GM23338 (cell line): ENCODE measurements around the gene DAPL1. TPM values are rescaled to one million over a fixed set of nuclear protein-coding genes. Genes with fewer than 3 reads are reported as not detected.

Experiments
- ATAC-seq: fragments of 200-7000 bp; cut with Tn5 transposase; 3 replicates; pipeline ENCODE4 v1.9.1; 2020
- DNase-seq: peaks from one replicate; pipeline ENCODE4 v3.0.0-alpha.2; 2015; ENCODE audit warnings: low spot score
- H2AFZ ChIP-seq: fragments of 200-600 bp; sonication (generic); 2 replicates; pipeline ENCODE4 v1.8.0; 2016; ENCODE audit warnings: antibody characterized with exemption, mild to moderate bottlenecking, moderate library complexity
- H3F3A ChIP-seq: fragments of 200-600 bp; sonication (generic); replicated peaks from 2 replicates; pipeline ENCODE4 v1.8.0; 2017; ENCODE audit warnings: antibody characterized with exemption, mixed run types, low read depth
- H3K27ac ChIP-seq: fragments of 200-600 bp; sonication (generic); 2 replicates; pipeline ENCODE4 v1.6.1; 2016; ENCODE audit warnings: low read depth
- H3K27me3 ChIP-seq: fragments of 200-600 bp; sonication (generic); 2 replicates; pipeline ENCODE4 v1.8.0; 2016; ENCODE audit warnings: mild to moderate bottlenecking, mixed run types, moderate library complexity; ENCODE audit not compliant: insufficient read depth
- H3K36me3 ChIP-seq: fragments of 200-600 bp; sonication (generic); 2 replicates; pipeline ENCODE4 v1.8.0; 2016; ENCODE audit warnings: mild to moderate bottlenecking; ENCODE audit not compliant: insufficient read depth
- H3K4me1 ChIP-seq: fragments of 200-600 bp; sonication (generic); 2 replicates; pipeline ENCODE4 v1.8.0; 2016; ENCODE audit warnings: mild to moderate bottlenecking, moderate library complexity; ENCODE audit not compliant: insufficient read depth
- H3K4me2 ChIP-seq: fragments of 200-600 bp; sonication (generic); 2 replicates; pipeline ENCODE4 v1.7.1; 2017; ENCODE audit warnings: mixed run types
- H3K4me3 ChIP-seq: fragments of 200-600 bp; sonication (generic); 2 replicates; pipeline ENCODE4 v1.6.1; 2016; ENCODE audit warnings: mixed run types
- H3K79me2 ChIP-seq: fragments of 200-600 bp; sonication (generic); replicated peaks from 2 replicates; pipeline ENCODE4 v1.8.0; 2017; ENCODE audit warnings: mild to moderate bottlenecking; ENCODE audit not compliant: insufficient read depth
- H3K9me2 ChIP-seq: fragments of 200-600 bp; sonication (generic); 2 replicates; pipeline ENCODE4 v1.8.0; 2017; ENCODE audit not compliant: insufficient read depth
- H4K20me1 ChIP-seq: fragments of 200-600 bp; sonication (generic); replicated peaks from 2 replicates; pipeline ENCODE4 v1.8.0; 2017; ENCODE audit warnings: mild to moderate bottlenecking; ENCODE audit not compliant: insufficient read depth
- H3K27ac Mint-ChIP-seq: 2 replicates; pipeline ENCODE4 v1.8.0; 2020; ENCODE audit warnings: inconsistent platforms, mild to moderate bottlenecking, moderate library complexity, mixed read lengths
- H3K27me3 Mint-ChIP-seq: 3 replicates; pipeline ENCODE4 v1.8.0; 2022; ENCODE audit warnings: low read depth, mild to moderate bottlenecking, moderate library complexity, mixed read lengths, inconsistent platforms; ENCODE audit not compliant: insufficient read depth, poor library complexity
- H3K36me3 Mint-ChIP-seq: 3 replicates; pipeline ENCODE4 v1.8.0; 2021; ENCODE audit warnings: low read depth, mild to moderate bottlenecking, inconsistent platforms, moderate library complexity, mixed read lengths
- H3K4me1 Mint-ChIP-seq: 3 replicates; pipeline ENCODE4 v1.8.0; 2020; ENCODE audit warnings: mild to moderate bottlenecking, inconsistent platforms, mixed read lengths
- H3K4me3 Mint-ChIP-seq: 3 replicates; pipeline ENCODE4 v1.8.0; 2021; ENCODE audit warnings: moderate library complexity, mild to moderate bottlenecking, inconsistent platforms, mixed read lengths
- H3K9me3 Mint-ChIP-seq: 3 replicates; pipeline ENCODE4 v1.8.0; 2020; ENCODE audit warnings: moderate library complexity, mild to moderate bottlenecking, inconsistent platforms, mixed read lengths
- CREB1 ChIP-seq: fragments of 250-450 bp; sonication (Bioruptor Pico); IDR thresholded peaks from 2 replicates; pipeline ENCODE4 v1.5.0; 2020; ENCODE audit warnings: low read depth, mild to moderate bottlenecking, moderate library complexity
- EZH2 ChIP-seq: fragments of 200-600 bp; sonication (generic); IDR thresholded peaks from one replicate; pipeline ENCODE4 v1.8.0; 2017; ENCODE audit warnings: antibody characterized with exemption, mild to moderate bottlenecking, low read depth; ENCODE audit not compliant: unreplicated experiment
- EZH2phosphoT487 ChIP-seq: fragments of 200-600 bp; sonication (generic); IDR thresholded peaks from one replicate; pipeline ENCODE4 v1.8.1; 2018; ENCODE audit warnings: antibody characterized with exemption; ENCODE audit not compliant: unreplicated experiment
- JUNB ChIP-seq: IDR thresholded peaks from one replicate; pipeline ENCODE4 v1.6.1; 2016; ENCODE audit warnings: antibody characterized with exemption; ENCODE audit not compliant: unreplicated experiment
- NANOG ChIP-seq: IDR thresholded peaks from 2 replicates; pipeline ENCODE4 v1.6.1; 2016; ENCODE audit warnings: antibody characterized with exemption, borderline replicate concordance
- POLR2AphosphoS5 ChIP-seq: IDR thresholded peaks from 2 replicates; pipeline ENCODE4 v1.6.1; 2016; ENCODE audit warnings: antibody characterized with exemption, low read depth
- STAT1 ChIP-seq: IDR thresholded peaks from one replicate; pipeline ENCODE4 v1.6.1; 2016; ENCODE audit warnings: antibody characterized with exemption; ENCODE audit not compliant: unreplicated experiment
- ZNF331 ChIP-seq: fragments of 250-450 bp; sonication (Bioruptor Pico); IDR thresholded peaks from 2 replicates; pipeline ENCODE4 v1.5.0; 2020; ENCODE audit warnings: low read depth, mild to moderate bottlenecking, moderate library complexity
- polyA plus RNA-seq: library from polyadenylated mRNA; unstranded; fragments of >200 nt; fragmentation: Nextera tagmentation; extraction: Ambion mirVana; gene quantifications from 2 replicates; pipeline ENCODE4 v1.2.1, GENCODE V29; 2016
- total RNA-seq: library from RNA; depleted of rRNA; stranded (reverse); fragments of >200 nt; shearing (Covaris generic); gene quantifications from 2 replicates; pipeline ENCODE4 v1.2.3, GENCODE V29; 2014
- TF ChIP-seq, protein P1 (sequence below): IDR thresholded peaks from one replicate; pipeline ENCODE4 v1.6.1; 2018; ENCODE audit warnings: antibody characterized with exemption; ENCODE audit not compliant: unreplicated experiment
- TF ChIP-seq, protein P2 (sequence below): fragments of 250-450 bp; sonication (Bioruptor Pico); IDR thresholded peaks from 2 replicates; pipeline ENCODE4 v1.5.0; 2020; ENCODE audit warnings: mild to moderate bottlenecking, moderate library complexity
- TF ChIP-seq, protein P3 (sequence below): IDR thresholded peaks from 2 replicates; pipeline ENCODE4 v1.6.1; 2016; ENCODE audit warnings: antibody characterized with exemption

Gene DAPL1
- total and polyA plus RNA-seq, 2 experiments from 2014 or later: not detected

DNA sequence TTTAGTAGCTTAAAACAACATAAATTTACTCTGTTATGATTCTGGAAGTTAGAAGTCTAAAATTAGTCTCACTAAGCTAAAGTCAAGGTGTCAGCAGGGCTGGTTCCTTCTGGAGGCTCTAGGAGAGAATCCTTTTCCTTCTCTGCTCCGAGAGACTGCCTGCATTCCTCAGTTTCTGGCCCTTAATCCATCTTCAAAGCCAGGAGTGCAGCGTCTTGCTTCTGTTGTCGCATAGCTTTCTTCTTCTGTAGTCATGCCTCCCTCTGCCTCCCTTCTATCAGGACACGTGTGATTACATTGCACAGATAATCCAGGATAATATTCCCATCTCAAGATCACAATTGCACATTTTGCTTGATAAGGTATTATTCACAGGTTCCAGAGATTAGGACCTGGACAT lies 35.1 kb downstream of the DAPL1 start (continued):
- TF ChIP-seq, protein P1, sequence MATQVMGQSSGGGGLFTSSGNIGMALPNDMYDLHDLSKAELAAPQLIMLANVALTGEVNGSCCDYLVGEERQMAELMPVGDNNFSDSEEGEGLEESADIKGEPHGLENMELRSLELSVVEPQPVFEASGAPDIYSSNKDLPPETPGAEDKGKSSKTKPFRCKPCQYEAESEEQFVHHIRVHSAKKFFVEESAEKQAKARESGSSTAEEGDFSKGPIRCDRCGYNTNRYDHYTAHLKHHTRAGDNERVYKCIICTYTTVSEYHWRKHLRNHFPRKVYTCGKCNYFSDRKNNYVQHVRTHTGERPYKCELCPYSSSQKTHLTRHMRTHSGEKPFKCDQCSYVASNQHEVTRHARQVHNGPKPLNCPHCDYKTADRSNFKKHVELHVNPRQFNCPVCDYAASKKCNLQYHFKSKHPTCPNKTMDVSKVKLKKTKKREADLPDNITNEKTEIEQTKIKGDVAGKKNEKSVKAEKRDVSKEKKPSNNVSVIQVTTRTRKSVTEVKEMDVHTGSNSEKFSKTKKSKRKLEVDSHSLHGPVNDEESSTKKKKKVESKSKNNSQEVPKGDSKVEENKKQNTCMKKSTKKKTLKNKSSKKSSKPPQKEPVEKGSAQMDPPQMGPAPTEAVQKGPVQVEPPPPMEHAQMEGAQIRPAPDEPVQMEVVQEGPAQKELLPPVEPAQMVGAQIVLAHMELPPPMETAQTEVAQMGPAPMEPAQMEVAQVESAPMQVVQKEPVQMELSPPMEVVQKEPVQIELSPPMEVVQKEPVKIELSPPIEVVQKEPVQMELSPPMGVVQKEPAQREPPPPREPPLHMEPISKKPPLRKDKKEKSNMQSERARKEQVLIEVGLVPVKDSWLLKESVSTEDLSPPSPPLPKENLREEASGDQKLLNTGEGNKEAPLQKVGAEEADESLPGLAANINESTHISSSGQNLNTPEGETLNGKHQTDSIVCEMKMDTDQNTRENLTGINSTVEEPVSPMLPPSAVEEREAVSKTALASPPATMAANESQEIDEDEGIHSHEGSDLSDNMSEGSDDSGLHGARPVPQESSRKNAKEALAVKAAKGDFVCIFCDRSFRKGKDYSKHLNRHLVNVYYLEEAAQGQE: no peak
- no peak for TF ChIP-seq ZNF331 (CRISPR knock-in tag)

DNA sequence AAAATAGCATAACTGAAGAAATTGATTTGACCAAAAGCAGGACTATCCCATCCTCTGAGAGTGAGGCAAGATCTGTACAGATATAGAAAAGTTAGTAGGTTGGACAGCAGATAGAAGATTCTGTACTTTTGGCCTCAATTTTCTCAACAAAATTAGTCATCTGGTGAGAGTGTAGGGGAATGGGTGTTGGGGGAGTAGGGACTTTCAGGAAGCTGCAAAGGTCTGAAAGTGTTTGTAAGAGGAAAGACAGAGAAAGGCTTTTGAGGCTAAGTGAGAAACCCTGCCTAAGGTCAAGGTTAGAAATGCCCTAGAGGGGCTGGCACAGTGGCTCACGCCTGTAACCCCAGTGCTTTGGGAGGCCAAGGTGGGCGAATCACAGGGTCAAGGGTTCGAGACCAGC lies 40.3 kb downstream of the DAPL1 start:
- DNase-seq (no peak), ATAC-seq (no peak)
- Mint-ChIP-seq H3K27me3 (peaks cover 2% of the 10 kb centered on the region), H3K4me3 (no peak overlapping the region), H3K9me3 (no peaks in the 10 kb centered on the region; the same call in 2 of the 3 replicates), H3K27ac (no peak overlapping the region), H3K36me3 (no peaks in the 10 kb centered on the region), H3K4me1 (no peaks in the 10 kb centered on the region)
- H3K27me3 ChIP-seq: no peaks in the 10 kb centered on the region
- H3F3A ChIP-seq: no peaks in the 10 kb centered on the region
- no peaks in the 10 kb centered on the region for H4K20me1 ChIP-seq
- no peaks in the 10 kb centered on the region for H3K4me1 ChIP-seq
- no peak overlapping the region for H3K4me2 ChIP-seq
- H3K27ac ChIP-seq: no peak overlapping the region
- H3K9me2 ChIP-seq: peaks cover 4% of the 10 kb centered on the region; the same call in 1 of the 2 replicates
- H3K36me3 ChIP-seq: no peaks in the 10 kb centered on the region
- no peak overlapping the region for H3K4me3 ChIP-seq
- no peaks in the 10 kb centered on the region for H3K79me2 ChIP-seq
- H2AFZ ChIP-seq: no peak overlapping the region
- TF ChIP-seq POLR2AphosphoS5: no peak
- no peak for TF ChIP-seq EZH2
- no peak for TF ChIP-seq JUNB
- TF ChIP-seq, protein P2, sequence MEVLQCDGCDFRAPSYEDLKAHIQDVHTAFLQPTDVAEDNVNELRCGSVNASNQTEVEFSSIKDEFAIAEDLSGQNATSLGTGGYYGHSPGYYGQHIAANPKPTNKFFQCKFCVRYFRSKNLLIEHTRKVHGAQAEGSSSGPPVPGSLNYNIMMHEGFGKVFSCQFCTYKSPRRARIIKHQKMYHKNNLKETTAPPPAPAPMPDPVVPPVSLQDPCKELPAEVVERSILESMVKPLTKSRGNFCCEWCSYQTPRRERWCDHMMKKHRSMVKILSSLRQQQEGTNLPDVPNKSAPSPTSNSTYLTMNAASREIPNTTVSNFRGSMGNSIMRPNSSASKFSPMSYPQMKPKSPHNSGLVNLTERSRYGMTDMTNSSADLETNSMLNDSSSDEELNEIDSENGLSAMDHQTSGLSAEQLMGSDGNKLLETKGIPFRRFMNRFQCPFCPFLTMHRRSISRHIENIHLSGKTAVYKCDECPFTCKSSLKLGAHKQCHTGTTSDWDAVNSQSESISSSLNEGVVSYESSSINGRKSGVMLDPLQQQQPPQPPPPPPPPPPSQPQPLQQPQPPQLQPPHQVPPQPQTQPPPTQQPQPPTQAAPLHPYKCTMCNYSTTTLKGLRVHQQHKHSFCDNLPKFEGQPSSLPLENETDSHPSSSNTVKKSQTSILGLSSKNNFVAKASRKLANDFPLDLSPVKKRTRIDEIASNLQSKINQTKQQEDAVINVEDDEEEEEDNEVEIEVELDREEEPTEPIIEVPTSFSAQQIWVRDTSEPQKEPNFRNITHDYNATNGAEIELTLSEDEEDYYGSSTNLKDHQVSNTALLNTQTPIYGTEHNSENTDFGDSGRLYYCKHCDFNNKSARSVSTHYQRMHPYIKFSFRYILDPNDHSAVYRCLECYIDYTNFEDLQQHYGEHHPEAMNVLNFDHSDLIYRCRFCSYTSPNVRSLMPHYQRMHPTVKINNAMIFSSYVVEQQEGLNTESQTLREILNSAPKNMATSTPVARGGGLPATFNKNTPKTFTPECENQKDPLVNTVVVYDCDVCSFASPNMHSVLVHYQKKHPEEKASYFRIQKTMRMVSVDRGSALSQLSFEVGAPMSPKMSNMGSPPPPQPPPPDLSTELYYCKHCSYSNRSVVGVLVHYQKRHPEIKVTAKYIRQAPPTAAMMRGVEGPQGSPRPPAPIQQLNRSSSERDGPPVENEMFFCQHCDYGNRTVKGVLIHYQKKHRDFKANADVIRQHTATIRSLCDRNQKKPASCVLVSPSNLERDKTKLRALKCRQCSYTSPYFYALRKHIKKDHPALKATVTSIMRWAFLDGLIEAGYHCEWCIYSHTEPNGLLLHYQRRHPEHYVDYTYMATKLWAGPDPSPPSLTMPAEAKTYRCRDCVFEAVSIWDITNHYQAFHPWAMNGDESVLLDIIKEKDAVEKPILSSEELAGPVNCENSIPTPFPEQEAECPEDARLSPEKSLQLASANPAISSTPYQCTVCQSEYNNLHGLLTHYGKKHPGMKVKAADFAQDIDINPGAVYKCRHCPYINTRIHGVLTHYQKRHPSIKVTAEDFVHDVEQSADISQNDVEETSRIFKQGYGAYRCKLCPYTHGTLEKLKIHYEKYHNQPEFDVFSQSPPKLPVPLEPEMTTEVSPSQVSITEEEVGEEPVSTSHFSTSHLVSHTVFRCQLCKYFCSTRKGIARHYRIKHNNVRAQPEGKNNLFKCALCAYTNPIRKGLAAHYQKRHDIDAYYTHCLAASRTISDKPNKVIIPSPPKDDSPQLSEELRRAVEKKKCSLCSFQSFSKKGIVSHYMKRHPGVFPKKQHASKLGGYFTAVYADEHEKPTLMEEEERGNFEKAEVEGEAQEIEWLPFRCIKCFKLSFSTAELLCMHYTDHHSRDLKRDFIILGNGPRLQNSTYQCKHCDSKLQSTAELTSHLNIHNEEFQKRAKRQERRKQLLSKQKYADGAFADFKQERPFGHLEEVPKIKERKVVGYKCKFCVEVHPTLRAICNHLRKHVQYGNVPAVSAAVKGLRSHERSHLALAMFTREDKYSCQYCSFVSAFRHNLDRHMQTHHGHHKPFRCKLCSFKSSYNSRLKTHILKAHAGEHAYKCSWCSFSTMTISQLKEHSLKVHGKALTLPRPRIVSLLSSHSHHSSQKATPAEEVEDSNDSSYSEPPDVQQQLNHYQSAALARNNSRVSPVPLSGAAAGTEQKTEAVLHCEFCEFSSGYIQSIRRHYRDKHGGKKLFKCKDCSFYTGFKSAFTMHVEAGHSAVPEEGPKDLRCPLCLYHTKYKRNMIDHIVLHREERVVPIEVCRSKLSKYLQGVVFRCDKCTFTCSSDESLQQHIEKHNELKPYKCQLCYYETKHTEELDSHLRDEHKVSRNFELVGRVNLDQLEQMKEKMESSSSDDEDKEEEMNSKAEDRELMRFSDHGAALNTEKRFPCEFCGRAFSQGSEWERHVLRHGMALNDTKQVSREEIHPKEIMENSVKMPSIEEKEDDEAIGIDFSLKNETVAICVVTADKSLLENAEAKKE (CRISPR knock-in tag): no peak
- no peak for TF ChIP-seq STAT1
- no peak for TF ChIP-seq NANOG
- TF ChIP-seq ZNF331 (CRISPR knock-in tag): no peak
- TF ChIP-seq, protein P1: no peak
- TF ChIP-seq, protein P3, sequence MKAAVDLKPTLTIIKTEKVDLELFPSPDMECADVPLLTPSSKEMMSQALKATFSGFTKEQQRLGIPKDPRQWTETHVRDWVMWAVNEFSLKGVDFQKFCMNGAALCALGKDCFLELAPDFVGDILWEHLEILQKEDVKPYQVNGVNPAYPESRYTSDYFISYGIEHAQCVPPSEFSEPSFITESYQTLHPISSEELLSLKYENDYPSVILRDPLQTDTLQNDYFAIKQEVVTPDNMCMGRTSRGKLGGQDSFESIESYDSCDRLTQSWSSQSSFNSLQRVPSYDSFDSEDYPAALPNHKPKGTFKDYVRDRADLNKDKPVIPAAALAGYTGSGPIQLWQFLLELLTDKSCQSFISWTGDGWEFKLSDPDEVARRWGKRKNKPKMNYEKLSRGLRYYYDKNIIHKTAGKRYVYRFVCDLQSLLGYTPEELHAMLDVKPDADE: no peak
- no peak for TF ChIP-seq CREB1
- no peak for TF ChIP-seq EZH2phosphoT487
